ENCODE data around the gene ATG2A.

Gene ATG2A

GRCh38 chr11:64888729-64889511 lies 28.1 kb downstream of the ATG2A start:
- no peak for DNase-seq

GRCh38 chr11:64888406-64888728 lies 28.6 kb downstream of the ATG2A start:
- intact Hi-C loops (cut with DNase I): no loop called here
- DNase-seq: no peak

More at GRCh38 chr11:64888729-64889511, 28.1 kb downstream of the ATG2A start:
- intact Hi-C loops (cut with DNase I): no loop called here

DNA sequence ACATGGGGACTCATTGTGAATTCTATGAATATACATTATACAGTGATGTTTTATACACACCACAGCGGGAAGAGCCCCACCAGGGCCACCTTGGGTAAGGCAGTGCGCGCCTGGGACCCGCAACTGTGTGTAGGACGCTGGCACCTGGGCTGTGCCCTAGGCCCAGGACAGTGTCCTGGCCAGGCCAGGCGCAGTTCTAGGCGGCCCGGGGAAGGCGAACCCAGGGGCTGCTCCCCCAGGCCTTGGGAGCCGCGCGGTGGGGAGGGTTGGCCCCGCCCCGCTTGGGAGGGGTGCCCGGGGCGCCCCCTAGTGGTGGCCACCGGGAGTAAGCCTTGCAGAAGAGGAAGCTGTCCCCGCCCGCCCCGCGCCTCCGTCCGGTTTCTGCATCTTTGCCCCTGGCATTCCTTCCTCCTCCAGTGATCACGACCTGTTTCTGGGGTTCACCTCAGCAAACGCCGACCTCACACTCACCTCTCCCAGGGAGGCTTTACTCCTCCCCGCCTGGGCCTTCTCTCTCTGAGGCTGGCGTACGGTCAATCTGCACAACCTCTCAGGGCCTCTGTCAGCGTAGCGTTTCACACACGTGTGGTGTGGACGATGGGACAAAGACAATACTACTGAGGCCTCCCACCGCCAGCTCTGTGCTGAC lies 29.1 kb downstream of the ATG2A start:
- intact Hi-C loops (cut with DNase I): no loop called here
- peak; percentile 58 to 97 (median 77) for DNase-seq

GRCh38 chr11:64887234-64887756 lies 29.7 kb downstream of the ATG2A start:
- intact Hi-C loops (cut with DNase I): no loop called here
- DNase-seq: no peak

DNA sequence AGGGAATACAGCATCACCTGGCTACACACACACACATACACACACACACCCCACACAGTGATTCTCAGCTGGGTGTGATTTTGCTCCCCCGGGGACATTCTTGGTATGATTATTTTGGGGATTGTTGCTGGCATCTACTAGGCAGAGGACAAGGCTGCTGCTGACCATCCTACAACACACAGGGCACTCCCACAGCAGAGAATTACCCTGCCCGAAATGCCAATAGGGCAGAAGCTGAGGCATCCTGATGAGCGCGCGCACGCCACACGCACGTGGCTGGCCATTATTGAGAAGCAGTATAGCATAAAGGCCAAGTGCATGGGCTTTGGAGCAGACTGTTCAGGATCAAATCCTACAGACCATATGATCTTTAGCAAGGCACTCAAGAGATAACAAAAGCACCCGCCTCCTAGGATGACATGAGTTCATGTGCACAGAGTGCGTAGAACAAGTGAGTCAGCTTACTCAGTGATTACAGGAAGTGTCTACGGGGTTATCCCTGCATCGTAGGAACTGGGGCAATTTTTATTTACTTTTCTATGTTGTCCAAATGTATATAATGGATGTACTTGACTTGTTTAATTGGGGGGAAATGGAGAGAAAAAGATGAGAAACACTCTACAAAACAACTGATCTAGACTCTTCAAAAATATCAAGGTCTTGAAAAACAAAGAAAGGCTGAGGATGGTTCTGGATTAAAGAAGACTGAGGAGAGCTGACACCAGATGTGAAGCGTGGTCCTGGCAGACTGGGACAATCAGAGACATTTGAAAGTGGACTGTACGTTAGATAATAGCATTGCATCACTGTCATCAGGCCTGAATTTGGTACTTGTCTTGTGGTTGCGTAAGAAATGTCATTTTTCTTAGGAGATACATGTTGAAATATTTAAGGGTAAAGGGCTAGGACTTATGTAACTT lies 31.4 kb downstream of the ATG2A start:
- no peak for DNase-seq
- intact Hi-C loops (cut with DNase I): no loop called here

DNA sequence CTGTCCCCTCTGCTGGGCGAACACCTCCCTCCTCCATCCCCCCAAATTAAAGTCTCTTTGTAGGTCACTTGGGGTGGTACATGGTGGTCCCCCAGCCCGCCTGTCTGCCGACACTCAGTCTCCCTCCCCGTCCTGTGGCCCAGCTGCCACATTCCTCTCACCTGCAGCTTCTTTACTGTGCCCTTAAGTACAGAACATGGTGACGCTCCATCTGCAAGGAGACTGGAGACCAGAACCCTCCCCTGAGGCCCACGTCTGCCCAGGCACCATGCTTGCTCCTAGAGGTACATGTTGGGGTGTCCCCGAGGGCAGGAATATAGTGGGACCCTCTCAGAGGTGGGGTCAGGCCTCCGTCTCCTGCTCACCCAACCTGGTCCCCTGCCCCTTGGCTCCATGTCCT lies 33.0 kb downstream of the ATG2A start:
- DNase-seq: no peak
- intact Hi-C loops (cut with DNase I): no loop called here

DNA sequence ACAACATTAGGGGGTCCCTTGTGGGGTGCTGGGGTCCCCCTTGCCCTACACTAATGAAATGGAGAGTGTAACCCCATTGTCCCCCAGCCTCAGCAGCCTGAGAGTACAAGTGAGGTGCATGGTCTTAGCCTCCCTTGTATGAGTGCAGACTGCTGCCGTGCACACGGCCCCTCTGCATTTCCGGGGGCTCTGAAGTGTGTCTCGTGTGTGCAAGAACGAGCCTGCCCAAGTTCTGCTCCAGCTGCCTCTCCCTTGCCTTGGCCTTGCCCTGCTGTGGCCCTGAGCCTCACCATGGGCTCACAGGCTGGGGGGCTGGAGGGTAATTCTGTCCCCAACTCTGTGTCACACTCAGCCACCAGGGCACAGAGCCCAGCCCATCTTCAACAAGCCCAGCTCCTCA lies 33.4 kb downstream of the ATG2A start:
- intact Hi-C loops (cut with DNase I): no loop called here
- no peak for DNase-seq

GRCh38 chr11:64882243-64882642 lies 34.8 kb downstream of the ATG2A start:
- intact Hi-C loops (cut with DNase I): no loop called here

DNA sequence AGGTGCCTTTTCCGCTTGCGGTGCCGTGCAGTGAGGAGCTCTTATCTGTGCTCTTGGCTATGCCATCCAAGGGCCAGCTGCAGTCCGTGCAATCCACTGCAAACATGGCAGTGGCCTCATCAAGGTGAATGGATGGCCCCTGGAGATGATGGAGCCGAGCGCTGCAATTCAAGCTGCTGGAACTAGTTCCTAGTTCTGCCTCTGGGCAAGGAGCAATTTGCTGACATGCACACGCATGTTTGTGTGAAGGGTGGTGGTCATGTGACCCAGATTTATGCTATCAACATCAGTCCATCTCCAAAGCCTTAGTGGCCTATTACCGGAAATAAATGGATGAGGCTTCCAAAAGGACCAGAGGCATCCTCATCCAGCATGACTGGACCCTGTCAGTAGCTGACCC lies 35.5 kb downstream of the ATG2A start:
- intact Hi-C loops (cut with DNase I): no loop called here

More at GRCh38 chr11:64882243-64882642, 34.8 kb downstream of the ATG2A start:
- DNase-seq: no peak

DNA sequence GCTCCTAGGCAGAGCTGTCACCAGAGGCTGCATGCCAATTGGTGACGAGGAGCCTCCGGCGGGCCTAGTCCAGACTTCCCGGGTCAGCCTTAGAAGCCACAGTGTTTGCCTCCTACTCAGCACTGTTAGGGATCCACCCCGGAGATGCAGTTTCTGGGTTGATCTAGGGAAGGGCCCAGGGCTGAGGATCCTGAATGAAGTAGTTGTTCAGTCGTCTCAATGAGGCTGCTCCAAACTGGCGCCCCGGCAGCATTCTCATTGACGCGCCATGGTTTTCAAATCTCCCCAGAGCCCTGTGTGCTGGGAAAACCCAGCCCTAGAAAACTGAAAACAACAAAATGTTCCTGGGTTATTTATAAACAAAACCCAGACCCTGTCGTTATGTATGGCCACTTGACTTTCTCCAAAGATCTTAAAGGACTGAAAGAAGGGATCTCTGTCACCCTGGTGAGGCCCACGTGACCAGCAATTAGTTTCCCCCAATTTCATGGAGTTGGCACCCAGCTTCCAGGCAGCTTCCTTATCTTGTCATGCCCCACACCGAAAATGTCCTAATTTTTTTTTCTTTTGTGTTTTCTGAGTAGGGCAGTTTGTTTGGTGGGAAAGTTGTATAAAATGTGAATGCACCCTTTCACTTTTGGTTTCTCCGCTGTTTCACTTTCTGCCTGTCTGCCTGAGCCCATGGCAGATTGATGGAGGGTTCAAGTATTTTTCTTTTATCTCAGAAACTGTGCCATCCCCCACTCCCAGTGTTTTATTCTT lies 36.6 kb downstream of the ATG2A start:
- intact Hi-C loops (cut with DNase I): no loop called here
- no peak for DNase-seq

More for the DNA sequence above, 35.5 kb downstream of the ATG2A start:
- DNase-seq: no peak

DNA sequence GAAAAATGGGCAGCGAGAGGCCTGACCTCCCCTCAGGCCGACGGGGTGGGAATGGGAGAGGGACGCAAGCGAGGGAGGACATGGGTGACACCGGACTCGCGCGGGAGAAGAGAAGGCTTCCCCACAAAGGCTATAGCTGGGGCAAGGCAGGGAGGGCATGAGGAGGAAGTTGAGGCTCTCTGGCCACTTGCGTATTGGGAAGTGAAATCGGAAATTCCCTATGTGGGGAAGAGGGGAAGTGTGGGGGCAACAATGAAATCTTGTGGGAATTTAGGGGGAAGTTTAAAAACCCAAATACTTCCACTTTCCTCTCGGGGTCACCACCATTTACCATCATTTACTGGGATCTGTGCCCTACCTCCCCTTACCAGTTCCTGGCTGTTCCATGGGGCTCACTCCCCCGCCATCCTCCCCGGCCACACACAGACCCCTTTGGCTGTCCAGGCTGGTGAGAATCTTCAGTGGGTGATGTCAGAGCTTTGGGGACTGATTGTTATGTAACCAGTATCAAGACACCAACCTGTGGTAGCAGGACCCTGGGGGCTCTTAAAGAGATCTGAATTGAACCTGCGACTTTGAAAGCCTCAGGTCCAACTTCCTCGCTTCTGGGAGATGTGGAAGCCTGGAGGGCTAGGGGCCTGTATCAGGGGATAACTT lies 37.6 kb downstream of the ATG2A start:
- intact Hi-C loops (cut with DNase I): no loop called here
- DNase-seq: peak in 1 of 10 donors; percentile 26

GRCh38 chr11:64878494-64879243 lies 38.3 kb downstream of the ATG2A start, which contains the start of gene EHD1:
Gene EHD1 (minus strand): TSS chr11:64878621. CDS start chr11:64878464, 157 bp downstream.
- intact Hi-C loops (cut with DNase I): loop anchor here (1.0 kb wide), 1 partner anchor 46 kb away; the partner anchor contains the start of gene PPP2R5B
- DNase-seq: peak; percentile 97 to 100 (median 99)

DNA sequence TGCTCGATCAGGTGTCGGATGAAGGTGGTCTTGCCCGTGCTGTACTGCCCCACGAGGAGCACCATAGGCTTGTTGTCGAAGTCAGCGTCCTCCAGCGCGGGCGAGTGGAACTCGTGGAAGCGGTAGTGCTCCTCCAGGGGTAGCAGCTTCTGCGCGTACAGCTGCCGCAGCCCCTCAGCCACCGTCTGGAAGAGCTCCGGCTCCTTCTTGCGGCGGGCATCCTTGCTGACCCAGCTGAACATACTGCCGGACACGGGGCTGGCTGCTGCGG lies 38.9 kb downstream of the ATG2A start:
- intact Hi-C loops (cut with DNase I): loop anchor here (1.0 kb wide), 1 partner anchor 46 kb away; the partner anchor contains the start of gene PPP2R5B
- peak in 1 of 10 donors; percentile 84 for DNase-seq

- intact Hi-C loops (cut with DNase I): loop anchor here (1.0 kb wide), 1 partner anchor 47 kb away; the partner anchor contains the start of gene PPP2R5B
- no peak for DNase-seq
Observed at GRCh38 chr11:64877390-64878222, 39.4 kb downstream of the ATG2A start.

DNA sequence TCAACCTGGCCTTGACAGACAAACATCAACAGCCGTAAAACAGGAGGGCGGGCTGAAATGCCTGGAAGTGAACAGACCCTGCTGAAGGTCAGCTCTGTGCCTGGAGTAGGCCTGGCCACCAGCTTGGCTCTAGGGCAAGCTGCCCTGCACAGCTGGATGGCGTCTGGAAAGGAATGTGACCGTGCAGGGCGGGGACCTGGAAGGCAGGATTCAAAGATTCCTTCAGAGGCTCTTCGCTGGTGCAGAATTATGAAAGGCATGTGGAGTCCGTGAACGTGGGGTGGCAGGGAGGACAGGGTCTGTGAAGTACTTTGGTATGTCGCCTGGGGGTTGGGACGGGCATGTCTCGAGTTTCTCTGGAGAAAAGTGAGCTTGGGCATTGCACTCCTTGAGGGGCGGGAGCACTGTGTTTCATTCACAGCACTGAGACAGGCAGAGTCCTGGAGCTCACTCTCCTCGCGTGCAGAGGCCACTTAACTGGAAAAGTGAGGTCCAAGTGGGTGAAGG lies 40.1 kb downstream of the ATG2A start:
- peak in 1 of 10 donors; percentile 22 for DNase-seq

GRCh38 chr11:64876229-64876750 lies 40.7 kb downstream of the ATG2A start:
- intact Hi-C loops (cut with DNase I): no loop called here
- DNase-seq: peak in 4 of 10 donors; percentile 39 to 91 (median 45)

More for the DNA sequence above, 40.1 kb downstream of the ATG2A start:
- intact Hi-C loops (cut with DNase I): no loop called here

Data from posterior cingulate gyrus (tissue), 11 donors.